ENCODE measurements around the gene MGARP. TPM values are rescaled to one million over a fixed set of nuclear protein-coding genes. Genes with fewer than 3 reads are reported as not detected.

The MGARP gene
- total RNA-seq: 7.1 and 11.3 TPM in 2 replicates

DNA sequence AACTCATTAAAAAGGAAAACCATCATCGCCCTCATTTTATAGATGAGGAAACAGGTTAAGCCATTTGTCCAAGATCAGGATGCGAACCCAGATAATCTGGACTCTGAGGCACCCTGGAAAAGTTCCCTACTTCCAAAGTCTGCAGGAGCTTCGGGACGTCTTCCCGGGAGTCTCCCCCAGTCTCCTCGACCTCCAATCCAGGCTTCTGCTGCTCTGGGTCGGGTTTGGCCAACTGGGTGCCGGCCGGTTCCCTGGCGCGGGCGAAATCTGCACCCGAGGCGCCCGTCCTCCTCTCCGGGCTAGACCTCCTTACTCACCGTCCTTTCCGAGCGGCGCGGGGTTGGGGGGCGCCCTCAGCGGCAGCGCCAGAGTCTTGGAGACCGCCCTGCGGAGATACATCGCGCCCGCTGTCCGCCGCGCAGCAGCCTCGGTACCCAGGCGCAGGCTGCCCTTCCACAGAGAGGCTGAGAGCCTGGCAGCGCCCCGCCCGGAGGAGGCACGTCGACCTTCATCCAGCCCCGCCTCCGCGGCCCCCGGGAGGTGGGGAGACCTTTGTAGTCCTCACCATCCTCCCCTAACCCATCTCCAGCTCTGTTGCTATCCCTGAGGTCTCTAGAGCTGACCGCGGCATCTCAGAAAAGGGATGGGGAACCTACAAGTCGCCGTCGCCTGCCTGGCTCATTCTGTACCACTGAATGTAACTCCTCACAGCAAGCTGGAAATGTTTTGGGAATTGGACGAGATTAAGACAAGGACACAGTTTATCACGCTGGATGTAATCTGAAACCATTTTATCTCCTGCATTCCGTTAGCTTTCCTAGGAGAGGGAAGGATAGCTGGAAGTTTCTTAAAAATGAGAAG lies at the start of gene MGARP:
Gene MGARP (minus strand): TSS at position 466 of the 861 bp plus-strand sequence. CDS start 67 bp downstream, at position 399.

DNA sequence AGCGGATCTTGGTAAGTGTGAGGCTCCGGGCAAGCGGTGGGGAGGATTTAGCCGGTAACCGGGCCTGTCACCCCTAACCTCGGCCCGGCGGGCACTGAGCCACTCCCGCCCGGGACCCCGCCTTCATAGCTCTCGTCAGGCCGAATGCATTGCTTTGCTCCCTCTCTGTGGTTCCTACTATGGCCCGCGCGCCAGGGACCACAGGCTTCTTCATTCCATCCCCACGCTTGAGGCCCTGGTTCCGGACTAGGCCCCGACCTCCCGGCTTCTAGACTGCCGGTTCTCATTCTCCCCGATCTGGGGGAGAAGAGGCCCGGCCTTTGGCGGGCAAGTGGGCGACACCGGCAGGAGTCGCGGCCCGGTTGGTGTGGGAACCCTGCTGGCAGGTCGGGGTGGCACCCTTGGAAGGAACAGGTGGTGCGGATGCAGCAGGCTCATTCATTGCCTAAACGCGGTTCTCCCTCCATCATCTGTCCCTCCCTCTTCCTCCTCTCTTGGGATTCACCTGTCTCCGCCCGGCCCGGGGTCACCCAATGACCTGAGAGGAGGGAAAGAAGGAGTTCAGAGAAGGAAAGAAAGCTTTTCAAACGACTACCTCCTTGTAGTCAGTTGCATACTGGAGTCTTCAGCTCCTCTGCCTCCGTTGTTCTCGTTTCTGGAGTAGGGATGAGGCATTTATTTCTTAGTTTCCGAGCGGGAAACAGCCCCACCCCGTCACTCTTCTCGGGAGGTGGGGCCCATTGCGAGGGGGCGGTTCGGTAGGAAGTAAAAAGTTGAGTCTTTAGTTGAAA lies 22.0 kb upstream of the MGARP start, which contains the start of gene NDUFC1:
Gene NDUFC1 (minus strand): TSS at position 657 of the 791 bp plus-strand sequence. CDS start 6,679 bp downstream, outside the sequence.

DNA sequence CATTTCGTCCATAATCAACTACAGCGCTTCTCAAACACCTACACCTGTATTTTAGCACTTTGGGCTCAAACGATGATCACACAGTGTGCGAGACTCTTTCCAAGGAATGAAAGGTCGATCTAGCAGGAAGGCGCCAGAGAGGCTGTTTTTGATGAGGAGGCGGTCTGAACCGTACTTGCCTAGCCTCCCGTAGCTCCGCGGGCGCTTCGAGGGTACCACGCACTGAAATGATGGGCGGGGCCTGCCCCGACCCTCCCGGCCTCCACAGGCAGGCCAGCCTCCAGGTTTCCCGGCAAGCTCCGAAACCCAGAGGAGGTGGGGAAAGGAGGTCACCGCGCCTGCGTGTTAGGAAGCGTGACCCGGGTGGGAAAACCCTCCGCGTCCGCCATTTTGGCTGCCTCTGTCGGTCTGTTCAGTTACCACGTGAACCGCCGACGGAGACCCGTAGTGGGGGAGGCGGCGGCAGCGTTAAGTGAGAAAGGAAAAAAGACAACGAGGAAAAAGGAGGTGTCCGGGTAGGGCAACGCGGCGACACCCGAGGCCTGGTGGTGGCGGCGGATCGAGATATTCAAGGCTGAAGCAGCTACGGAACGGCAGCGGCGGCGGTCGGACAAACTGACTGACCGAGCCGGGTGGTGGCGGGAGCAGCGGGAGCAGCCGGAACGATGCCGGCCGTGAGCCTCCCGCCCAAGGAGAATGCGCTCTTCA lies 21.2 kb upstream of the MGARP start, which contains the start of gene NAA15:
Gene NAA15 (plus strand): TSS at position 393 of the 708 bp plus-strand sequence. CDS start 273 bp downstream, at position 666.

Other genes with a start within 250 kb of the MGARP start
- 14.5 and 15.6 TPM in 2 replicates for gene ELF2, start 103.0 kb downstream of the MGARP start, total RNA-seq
- gene NAA15, start 21.3 kb upstream of the MGARP start, total RNA-seq: 23.6 and 27.9 TPM in 2 replicates
- gene NDUFC1, start 22.3 kb upstream of the MGARP start, total RNA-seq: 42.5 and 52.8 TPM in 2 replicates
- 4.9 and 5.5 TPM in 2 replicates for gene RAB33B, start 173.9 kb upstream of the MGARP start, total RNA-seq

Measured in bronchus fibroblast of lung (primary cell).